HepG2 (cell line): ENCODE measurements around the gene HAPLN2. TPM values are rescaled to one million over a fixed set of nuclear protein-coding genes. Genes with fewer than 3 reads are reported as not detected.

Experiments
- BCL6 ChIP-seq: IDR thresholded peaks from 2 replicates; pipeline ENCODE4 v1.6.1; 2016; ENCODE audit warnings: missing genetic modification reagents, missing compliant biosample characterization
- FLYWCH1 ChIP-seq: sonication (generic); formaldehyde crosslinking; IDR thresholded peaks from 2 replicates; pipeline ENCODE4 v1.8.1; 2023; ENCODE audit warnings: mild to moderate bottlenecking, missing genetic modification reagents
- GABPA ChIP-seq, 2 experiments: IDR thresholded peaks; 2 replicates each; pipeline ENCODE4 v1.6.1; 2011 to 2016; ENCODE audit warnings: low read depth in 2 of 2, low read length in 1 of 2, missing biosample characterization in 1 of 2, missing genetic modification characterization in 1 of 2
- HMGXB3 ChIP-seq: sonication (generic); formaldehyde crosslinking; IDR thresholded peaks from 2 replicates; pipeline ENCODE4 v1.4.0; 2020; ENCODE audit warnings: missing genetic modification reagents, borderline replicate concordance
- HNRNPL ChIP-seq: fragments of 200-400 bp; formaldehyde crosslinking; IDR thresholded peaks from 2 replicates; pipeline ENCODE4 v1.6.1; 2017; ENCODE audit warnings: mild to moderate bottlenecking, low read depth, low read length
- HOXD1 ChIP-seq: sonication (generic); formaldehyde crosslinking; IDR thresholded peaks from 2 replicates; pipeline ENCODE4 v1.5.0; 2020; ENCODE audit warnings: missing genetic modification reagents
- MTA3 ChIP-seq: sonication (generic); formaldehyde crosslinking; IDR thresholded peaks from 2 replicates; pipeline ENCODE4 v1.4.0; 2020; ENCODE audit warnings: missing genetic modification reagents
- NFYC ChIP-seq: IDR thresholded peaks from 2 replicates; pipeline ENCODE4 v1.6.1; 2016; ENCODE audit warnings: missing genetic modification reagents, missing compliant biosample characterization
- SNAI1 ChIP-seq: sonication (generic); formaldehyde crosslinking; IDR thresholded peaks from 2 replicates; pipeline ENCODE4 v1.5.0; 2020; ENCODE audit warnings: mild to moderate bottlenecking, missing genetic modification reagents, borderline replicate concordance
- TEAD3 ChIP-seq: optimal IDR thresholded peaks from 2 replicates; pipeline ENCODE3; 2016; ENCODE audit warnings: borderline replicate concordance
- ZNF407 ChIP-seq: sonication (generic); formaldehyde crosslinking; IDR thresholded peaks from one replicate; pipeline ENCODE4 v1.5.1; 2020; ENCODE audit warnings: mild to moderate bottlenecking, missing genetic modification reagents; ENCODE audit errors: not compliant biosample characterization
- ZNF589 ChIP-seq: sonication (generic); formaldehyde crosslinking; conservative IDR thresholded peaks from 2 replicates; pipeline ENCODE4 v1.8.0; 2022; ENCODE audit warnings: mild to moderate bottlenecking, moderate library complexity, missing genetic modification reagents
- ZNF770 ChIP-seq: sonication (generic); formaldehyde crosslinking; IDR thresholded peaks from 2 replicates; pipeline ENCODE4 v1.5.0; 2020; ENCODE audit warnings: mild to moderate bottlenecking, missing genetic modification reagents
- polyA plus RNA-seq, 8 experiments: library from polyadenylated mRNA; depleted of rRNA in 3 of 8; stranded (reverse) in 7 of 8; unstranded in 1 of 8; fragments of >200 nt; fragmentation: Illumina TruSeq in 4 of 8; extraction: Trizol in 4 of 8; gene quantifications; 2 replicates each; pipeline versions ENCODE4 v1.2.1 to v1.2.3, GENCODE V29; 2011 to 2016; ENCODE audit warnings: low read depth in 4 of 8, missing spikeins in 1 of 8, mixed read lengths in 1 of 8; ENCODE audit not compliant: insufficient read depth in 1 of 8
- total RNA-seq, 5 experiments: library from RNA; depleted of rRNA; stranded (reverse); fragments of >200 nt; fragmentation: Illumina TruSeq; extraction: Trizol; gene quantifications; 2 replicates each; pipeline ENCODE4 v1.2.3, GENCODE V29; 2016; ENCODE audit warnings: low read depth in 1 of 5

Gene HAPLN2
- total and polyA plus RNA-seq, 2 of the 13 experiments (the other 11 are each of a cell fraction or from before 2014, with no cell fraction given) = not detected

- TF ChIP-seq BCL6 (CRISPR knock-in tag) = no peak
- no peak for TF ChIP-seq SNAI1 (CRISPR knock-in tag)
- no peak; the same call in 1 of the 2 replicates for TF ChIP-seq HMGXB3
- TF ChIP-seq NFYC (CRISPR knock-in tag) = peak; percentile 55; the same call in 1 of the 2 replicates
- no peak for TF ChIP-seq ZNF770 (CRISPR knock-in tag)
- TF ChIP-seq MTA3 (CRISPR knock-in tag) = no peak
- no peak for TF ChIP-seq HOXD1 (CRISPR knock-in tag)
- no peak for TF ChIP-seq FLYWCH1 (CRISPR knock-in tag)
- TF ChIP-seq GABPA (IDR thresholded peaks at IDR 0.05; ENCODE audit: low read depth, low read length) = peak; percentile 82
- peak; percentile 97 for TF ChIP-seq GABPA (CRISPR knock-in tag; IDR thresholded peaks at IDR 0.05; ENCODE audit: low read depth)
- TF ChIP-seq ZNF407 (CRISPR knock-in tag) = no peak
- peak; percentile 82; the same call in 1 of the 2 replicates for TF ChIP-seq ZNF589
- peak; percentile 21 for TF ChIP-seq TEAD3 (CRISPR knock-in tag)
- TF ChIP-seq HNRNPL = 0 out of 2 replicates have a peak, but pooled peaks have one; percentile 51
Measured at GRCh38 chr1:156571919-156572662, 47.1 kb upstream of the HAPLN2 start, which contains the start of gene IQGAP3 (continued).
